ENCODE results near the gene GUCY1A2. TPM values are rescaled to one million over a fixed set of nuclear protein-coding genes. Genes with fewer than 3 reads are reported as not detected.

The GUCY1A2 gene
- total and polyA plus RNA-seq, 2 donors: 0.14 to 0.94 TPM

DNA sequence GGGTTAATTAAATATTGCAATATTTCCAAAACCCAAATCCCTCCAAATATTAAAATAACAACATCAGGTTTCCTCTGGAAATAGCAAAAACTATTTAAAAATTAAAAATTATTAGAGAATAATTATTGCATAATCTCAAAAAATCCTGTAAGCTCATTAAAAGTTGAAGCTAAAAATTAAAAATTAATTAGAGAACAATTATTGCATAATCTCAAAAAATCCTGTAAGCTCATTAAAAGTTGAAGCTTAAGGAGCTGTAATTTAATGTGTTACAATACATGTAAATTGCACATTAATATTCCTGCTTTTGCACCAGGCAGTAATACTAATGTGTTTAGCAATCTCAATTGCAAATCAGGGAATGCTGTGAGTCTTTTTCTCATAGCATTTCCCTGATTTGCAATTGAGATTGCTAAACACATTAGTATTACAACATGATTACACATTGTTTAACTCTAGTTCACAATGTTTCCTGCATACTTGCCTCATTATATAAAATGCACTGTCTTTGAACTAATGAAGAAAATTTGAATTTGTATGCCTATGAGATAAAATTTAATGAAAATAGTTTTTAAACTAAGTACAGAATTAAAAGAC lies 247.7 kb downstream of the GUCY1A2 start:
- Histone ChIP-seq H3K4me1 (ENCODE audit: control insufficient read depth in 2 of 2, insufficient read depth in 2 of 2, low read length in 2 of 2) (no peaks in the 10 kb centered on the region), H3K27me3 (ENCODE audit: control insufficient read depth in 2 of 2, insufficient read depth in 1 of 2, low read length in 1 of 2) (no peaks in the 10 kb centered on the region), H3K4me3 (ENCODE audit: low read length in 2 of 2) (no peak overlapping the region), H3K9me3 (ENCODE audit: control insufficient read depth in 2 of 2, insufficient read depth in 1 of 2, low read length in 1 of 2) (no peaks in the 10 kb centered on the region), H3K27ac (ENCODE audit: low read depth in 1 of 2, low read length in 1 of 2) (no peak overlapping the region), H3K36me3 (ENCODE audit: control insufficient read depth in 2 of 2, insufficient read depth in 2 of 2, low read length in 1 of 2) (no peaks in the 10 kb centered on the region)
- DNase-seq (ENCODE audit: low read depth in 6 of 9, low spot score in 9 of 9): no peak

DNA sequence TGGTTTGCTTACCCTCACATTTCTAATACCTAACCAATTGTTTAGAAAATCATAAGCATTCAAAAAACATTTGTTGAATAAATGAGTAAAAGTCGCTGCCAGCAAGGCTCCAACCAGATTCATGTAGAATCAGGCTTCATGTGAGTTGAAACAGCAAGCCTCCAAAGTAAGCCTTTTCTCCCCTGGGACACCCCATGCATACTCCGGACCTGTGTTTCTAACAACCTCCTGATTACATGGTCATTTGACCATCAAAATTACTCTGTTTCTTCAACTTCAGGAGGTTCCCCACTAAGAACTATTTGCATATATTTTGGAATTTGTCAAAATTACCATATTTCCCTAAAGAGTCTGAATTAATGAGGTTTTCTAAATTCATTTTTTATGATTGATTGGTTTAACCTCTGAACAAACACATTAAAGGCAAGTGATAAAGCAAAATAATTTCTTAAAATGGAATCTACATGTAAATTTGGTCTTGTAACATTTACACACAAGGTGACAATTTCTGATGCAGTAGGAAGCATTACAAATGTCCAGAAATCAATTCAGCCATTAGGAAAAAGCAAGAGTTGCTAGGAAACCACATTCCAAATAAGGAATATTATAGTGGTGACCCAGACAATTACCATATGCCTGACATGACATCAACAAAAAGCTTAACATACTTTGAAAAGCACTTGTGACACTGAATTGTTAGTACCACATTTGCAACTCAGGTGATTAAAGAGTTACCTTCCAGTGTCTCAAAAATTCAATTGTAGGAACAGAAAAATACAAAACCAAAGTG lies 252.6 kb downstream of the GUCY1A2 start:
- no peaks in the 10 kb centered on the region for H3K9me3 ChIP-seq (ENCODE audit: control insufficient read depth in 2 of 2, insufficient read depth in 1 of 2, low read length in 1 of 2)
- no peak overlapping the region for H3K27ac ChIP-seq (ENCODE audit: low read depth in 1 of 2, low read length in 1 of 2)
- 74% methylated on average over 2 of the region's 2 CpGs for WGBS
- no peak for DNase-seq (ENCODE audit: low read depth in 6 of 9, low spot score in 9 of 9)
- H3K4me1 ChIP-seq (ENCODE audit: control insufficient read depth in 2 of 2, insufficient read depth in 2 of 2, low read length in 2 of 2): no peaks in the 10 kb centered on the region
- no peaks in the 10 kb centered on the region for H3K27me3 ChIP-seq (ENCODE audit: control insufficient read depth in 2 of 2, insufficient read depth in 1 of 2, low read length in 1 of 2)
- no peaks in the 10 kb centered on the region for H3K36me3 ChIP-seq (ENCODE audit: control insufficient read depth in 2 of 2, insufficient read depth in 2 of 2, low read length in 1 of 2)
- H3K4me3 ChIP-seq (ENCODE audit: low read length in 2 of 2): no peak overlapping the region

DNA sequence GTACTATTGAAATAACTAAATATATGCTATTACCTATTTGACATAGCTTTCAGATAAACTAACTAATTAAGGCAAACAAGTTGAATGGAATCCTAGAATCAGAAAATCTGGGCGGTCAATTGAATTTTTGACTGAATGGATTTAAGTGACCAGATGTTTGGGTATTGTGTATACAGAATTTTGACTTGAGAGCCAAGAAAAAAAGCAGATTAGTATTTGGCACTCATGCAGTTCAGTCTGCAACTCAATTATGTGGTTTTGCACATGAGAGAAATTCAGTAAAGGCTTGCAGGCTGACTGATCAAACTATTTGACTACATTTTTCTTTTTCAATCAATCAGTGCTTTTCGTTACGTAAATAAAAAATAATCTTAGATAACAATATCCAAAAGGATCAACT lies 254.8 kb downstream of the GUCY1A2 start:
- no peak for DNase-seq (ENCODE audit: low read depth in 6 of 9, low spot score in 9 of 9)
- WGBS: 95% methylated on average over 3 of the region's 3 CpGs

DNA sequence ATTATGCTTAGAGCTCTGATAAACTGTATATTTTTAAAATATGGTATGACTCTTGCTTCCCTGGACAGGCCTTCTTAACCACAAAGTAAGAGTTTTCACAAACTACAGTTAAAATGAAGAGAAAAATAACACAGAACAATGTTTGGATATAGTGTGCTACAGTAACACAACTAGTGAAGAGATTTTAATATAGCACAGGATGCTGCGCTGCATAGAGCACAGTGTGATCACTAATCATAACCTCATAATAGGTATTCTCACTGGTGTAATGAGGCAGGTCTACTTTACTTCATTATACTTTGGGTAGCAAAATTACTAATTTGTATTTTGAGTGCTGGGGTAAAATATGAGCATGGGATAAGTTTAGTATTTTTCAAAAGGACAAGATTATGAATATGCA lies 256.5 kb downstream of the GUCY1A2 start:
- H3K9me3 ChIP-seq (ENCODE audit: control insufficient read depth in 2 of 2, insufficient read depth in 1 of 2, low read length in 1 of 2): peaks cover 0 to 4% of the 10 kb centered on the region in 2 donors
- no peaks in the 10 kb centered on the region for H3K36me3 ChIP-seq (ENCODE audit: control insufficient read depth in 2 of 2, insufficient read depth in 2 of 2, low read length in 1 of 2)
- H3K27me3 ChIP-seq (ENCODE audit: control insufficient read depth in 2 of 2, insufficient read depth in 1 of 2, low read length in 1 of 2): no peaks in the 10 kb centered on the region
- H3K27ac ChIP-seq (ENCODE audit: low read depth in 1 of 2, low read length in 1 of 2): no peak overlapping the region
- no peak for DNase-seq (ENCODE audit: low read depth in 6 of 9, low spot score in 9 of 9)
- no peak overlapping the region for H3K4me3 ChIP-seq (ENCODE audit: low read length in 2 of 2)
- H3K4me1 ChIP-seq (ENCODE audit: control insufficient read depth in 2 of 2, insufficient read depth in 2 of 2, low read length in 2 of 2): no peaks in the 10 kb centered on the region
- 94% methylated on average over 1 of the region's 1 CpG for WGBS

More for the DNA sequence above, 254.8 kb downstream of the GUCY1A2 start:
- H3K4me3 ChIP-seq (ENCODE audit: low read length in 2 of 2): no peak overlapping the region
- no peaks in the 10 kb centered on the region for H3K27me3 ChIP-seq (ENCODE audit: control insufficient read depth in 2 of 2, insufficient read depth in 1 of 2, low read length in 1 of 2)
- H3K4me1 ChIP-seq (ENCODE audit: control insufficient read depth in 2 of 2, insufficient read depth in 2 of 2, low read length in 2 of 2): no peaks in the 10 kb centered on the region
- H3K9me3 ChIP-seq (ENCODE audit: control insufficient read depth in 2 of 2, insufficient read depth in 1 of 2, low read length in 1 of 2): no peaks in the 10 kb centered on the region
- no peak overlapping the region for H3K27ac ChIP-seq (ENCODE audit: low read depth in 1 of 2, low read length in 1 of 2)
- no peaks in the 10 kb centered on the region for H3K36me3 ChIP-seq (ENCODE audit: control insufficient read depth in 2 of 2, insufficient read depth in 2 of 2, low read length in 1 of 2)

DNA sequence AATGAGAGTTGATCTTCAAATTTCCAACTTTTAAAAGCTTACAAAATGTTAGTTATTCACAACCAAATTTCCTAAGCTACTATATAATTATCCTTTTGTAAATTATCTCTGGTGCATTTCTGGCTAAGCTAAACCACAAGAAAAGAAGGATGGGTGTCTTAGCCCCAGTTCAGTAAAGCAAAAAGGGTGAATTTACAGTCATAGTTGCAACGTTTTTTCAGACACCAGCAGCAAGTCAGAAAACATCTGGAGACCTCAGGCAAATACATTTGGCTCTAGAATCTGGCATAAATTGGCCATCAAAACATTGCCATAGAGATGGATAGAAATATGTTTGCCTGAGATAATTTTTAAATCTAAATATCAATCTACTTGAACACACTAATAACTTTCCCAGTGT lies 257.0 kb downstream of the GUCY1A2 start:
- Histone ChIP-seq H3K4me3 (ENCODE audit: low read length in 2 of 2) (no peak overlapping the region), H3K27me3 (ENCODE audit: control insufficient read depth in 2 of 2, insufficient read depth in 1 of 2, low read length in 1 of 2) (no peaks in the 10 kb centered on the region), H3K9me3 (ENCODE audit: control insufficient read depth in 2 of 2, insufficient read depth in 1 of 2, low read length in 1 of 2) (peaks cover 0 to 4% of the 10 kb centered on the region in 2 donors), H3K4me1 (ENCODE audit: control insufficient read depth in 2 of 2, insufficient read depth in 2 of 2, low read length in 2 of 2) (no peaks in the 10 kb centered on the region), H3K36me3 (ENCODE audit: control insufficient read depth in 2 of 2, insufficient read depth in 2 of 2, low read length in 1 of 2) (no peaks in the 10 kb centered on the region), H3K27ac (ENCODE audit: low read depth in 1 of 2, low read length in 1 of 2) (no peak overlapping the region)
- 31% methylated on average over 1 of the region's 1 CpG for WGBS
- no peak for DNase-seq (ENCODE audit: low read depth in 6 of 9, low spot score in 9 of 9)

DNA sequence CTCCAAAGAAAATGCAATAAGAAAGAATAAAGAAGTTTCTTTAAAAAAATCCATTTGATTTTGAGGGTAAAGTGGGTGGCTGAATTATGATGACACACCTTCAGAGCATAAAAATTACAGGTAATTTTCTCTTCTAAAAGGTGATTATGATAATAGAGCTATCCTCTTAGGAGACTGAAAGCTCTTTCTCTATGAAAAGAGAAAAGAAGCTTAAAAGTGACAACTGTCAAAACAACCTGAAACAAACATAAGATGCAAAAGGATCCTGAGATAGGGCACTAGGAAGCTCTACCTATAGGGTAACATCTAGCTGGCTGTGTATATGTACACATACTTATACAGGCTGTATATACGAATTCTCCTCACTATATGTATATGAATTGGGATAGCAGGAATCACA lies 270.2 kb downstream of the GUCY1A2 start:
- Histone ChIP-seq H3K4me1 (ENCODE audit: control insufficient read depth in 2 of 2, insufficient read depth in 2 of 2, low read length in 2 of 2) (no peaks in the 10 kb centered on the region), H3K9me3 (ENCODE audit: control insufficient read depth in 2 of 2, insufficient read depth in 1 of 2, low read length in 1 of 2) (no peaks in the 10 kb centered on the region), H3K36me3 (ENCODE audit: control insufficient read depth in 2 of 2, insufficient read depth in 2 of 2, low read length in 1 of 2) (no peaks in the 10 kb centered on the region), H3K4me3 (ENCODE audit: low read length in 2 of 2) (no peak overlapping the region), H3K27ac (ENCODE audit: low read depth in 1 of 2, low read length in 1 of 2) (no peak overlapping the region), H3K27me3 (ENCODE audit: control insufficient read depth in 2 of 2, insufficient read depth in 1 of 2, low read length in 1 of 2) (no peaks in the 10 kb centered on the region)
- 95% methylated on average over 1 of the region's 1 CpG for WGBS
- no peak for DNase-seq (ENCODE audit: low read depth in 6 of 9, low spot score in 9 of 9)

DNA sequence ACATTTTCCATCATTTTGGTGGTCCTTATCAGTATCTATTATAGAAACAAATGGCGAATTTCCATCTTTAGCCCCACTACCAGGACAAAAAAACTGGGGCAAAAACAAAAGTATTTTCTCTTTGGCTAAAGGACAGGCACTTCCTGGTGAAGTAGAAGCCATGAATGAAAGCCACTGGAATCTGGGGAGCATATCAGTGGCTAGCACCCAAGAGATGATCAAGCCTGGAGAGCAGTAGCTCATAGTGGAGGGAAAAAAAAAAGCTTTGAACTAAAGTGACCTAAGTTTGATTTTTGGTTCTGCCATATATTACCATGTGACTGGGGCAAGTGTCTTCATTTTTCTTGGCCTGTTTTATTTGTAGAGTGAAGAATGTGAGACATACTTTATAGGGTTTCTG lies 272.3 kb downstream of the GUCY1A2 start:
- no peak for DNase-seq (ENCODE audit: low read depth in 6 of 9, low spot score in 9 of 9)
- H3K27me3 ChIP-seq (ENCODE audit: control insufficient read depth in 2 of 2, insufficient read depth in 1 of 2, low read length in 1 of 2): no peaks in the 10 kb centered on the region
- H3K9me3 ChIP-seq (ENCODE audit: control insufficient read depth in 2 of 2, insufficient read depth in 1 of 2, low read length in 1 of 2): no peaks in the 10 kb centered on the region
- H3K4me1 ChIP-seq (ENCODE audit: control insufficient read depth in 2 of 2, insufficient read depth in 2 of 2, low read length in 2 of 2): no peaks in the 10 kb centered on the region
- H3K36me3 ChIP-seq (ENCODE audit: control insufficient read depth in 2 of 2, insufficient read depth in 2 of 2, low read length in 1 of 2): no peaks in the 10 kb centered on the region
- no peak overlapping the region for H3K27ac ChIP-seq (ENCODE audit: low read depth in 1 of 2, low read length in 1 of 2)
- H3K4me3 ChIP-seq (ENCODE audit: low read length in 2 of 2): no peak overlapping the region
- WGBS: 80% methylated on average over 1 of the region's 1 CpG

DNA sequence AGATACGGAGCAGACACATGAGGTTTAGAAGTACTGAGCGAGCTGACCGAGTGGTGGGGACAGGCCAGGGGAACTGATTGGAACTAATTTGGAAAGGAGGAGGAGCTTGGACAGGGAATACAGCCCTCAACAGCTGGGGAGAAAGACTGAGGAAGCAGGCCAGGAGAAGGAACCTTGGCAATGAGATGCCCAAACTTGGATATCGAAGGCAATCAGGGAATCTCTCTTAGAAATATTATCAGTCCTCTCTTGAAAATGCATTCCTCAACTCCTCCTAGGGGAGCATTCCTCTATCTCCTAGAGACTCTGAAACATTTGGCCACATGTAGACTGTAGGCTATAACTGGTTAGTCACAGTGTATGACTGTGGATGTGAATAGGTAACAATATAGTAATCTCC lies 284.6 kb downstream of the GUCY1A2 start:
- WGBS: 87% methylated on average over 4 of the region's 4 CpGs
- DNase-seq (ENCODE audit: low read depth in 6 of 9, low spot score in 9 of 9): no peak

DNA sequence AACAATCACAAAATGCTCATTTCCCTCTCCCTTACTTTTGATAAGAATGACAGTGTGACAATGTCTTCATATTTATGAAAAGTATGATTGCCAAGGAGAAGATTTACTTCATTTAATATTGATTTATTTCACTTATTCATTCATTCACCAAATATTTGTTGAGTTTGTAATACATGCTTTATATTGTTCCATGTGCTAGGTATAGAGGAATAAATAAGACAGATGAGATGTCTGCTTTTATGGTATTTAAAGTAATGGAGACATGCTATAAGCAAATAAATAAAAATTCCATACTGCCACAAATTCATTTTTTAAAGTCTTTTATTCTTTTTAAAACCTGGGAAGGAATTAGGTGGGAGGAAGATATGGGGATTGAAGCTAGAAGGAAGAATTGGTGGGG lies 289.4 kb downstream of the GUCY1A2 start:
- H3K4me1 ChIP-seq (ENCODE audit: control insufficient read depth in 2 of 2, insufficient read depth in 2 of 2, low read length in 2 of 2): no peaks in the 10 kb centered on the region
- DNase-seq (ENCODE audit: low read depth in 6 of 9, low spot score in 9 of 9): no peak
- no peak overlapping the region for H3K4me3 ChIP-seq (ENCODE audit: low read length in 2 of 2)
- no peaks in the 10 kb centered on the region for H3K27me3 ChIP-seq (ENCODE audit: control insufficient read depth in 2 of 2, insufficient read depth in 1 of 2, low read length in 1 of 2)
- H3K27ac ChIP-seq (ENCODE audit: low read depth in 1 of 2, low read length in 1 of 2): no peak overlapping the region
- no peaks in the 10 kb centered on the region for H3K9me3 ChIP-seq (ENCODE audit: control insufficient read depth in 2 of 2, insufficient read depth in 1 of 2, low read length in 1 of 2)
- no peaks in the 10 kb centered on the region for H3K36me3 ChIP-seq (ENCODE audit: control insufficient read depth in 2 of 2, insufficient read depth in 2 of 2, low read length in 1 of 2)

More for the DNA sequence above, 284.6 kb downstream of the GUCY1A2 start:
- Histone ChIP-seq H3K4me3 (ENCODE audit: low read length in 2 of 2) (no peak overlapping the region), H3K9me3 (ENCODE audit: control insufficient read depth in 2 of 2, insufficient read depth in 1 of 2, low read length in 1 of 2) (no peaks in the 10 kb centered on the region), H3K36me3 (ENCODE audit: control insufficient read depth in 2 of 2, insufficient read depth in 2 of 2, low read length in 1 of 2) (no peaks in the 10 kb centered on the region), H3K27ac (ENCODE audit: low read depth in 1 of 2, low read length in 1 of 2) (no peak overlapping the region), H3K27me3 (ENCODE audit: control insufficient read depth in 2 of 2, insufficient read depth in 1 of 2, low read length in 1 of 2) (no peaks in the 10 kb centered on the region), H3K4me1 (ENCODE audit: control insufficient read depth in 2 of 2, insufficient read depth in 2 of 2, low read length in 2 of 2) (no peaks in the 10 kb centered on the region)

All from thymus (tissue), 11 donors.